IMR-90 (cell line): ENCODE results near the gene TUBGCP6. TPM values are rescaled to one million over a fixed set of nuclear protein-coding genes. Genes with fewer than 3 reads are reported as not detected.

ENCODE experiments used
- ATAC-seq: fragments of 200-7000 bp; cut with Tn5 transposase; 2 replicates; pipeline ENCODE4 v1.9.1; 2020; ENCODE audit warnings: low read depth, mild to moderate bottlenecking, moderate library complexity
- BruUV-seq: library from RNA; stranded (reverse); fragments of 400-500 nt; replicated peaks from 2 replicates; lab custom pipeline; 2021; lab: Mats Ljungman, UMichigan
- CTCF ChIA-PET: fragments of 300-600 bp; formaldehyde crosslinking; extraction: SDS; loops from one replicate; lab custom pipeline; 2021; ENCODE audit warnings: antibody characterized with exemption; lab: Yijun Ruan, JAX
- POLR2A ChIA-PET: fragments of 300-600 bp; sonication (Branson Sonifier 250); formaldehyde crosslinking; loops from one replicate; lab custom pipeline; 2022; ENCODE audit warnings: antibody characterized with exemption; ENCODE audit not compliant: unreplicated experiment; lab: Charles Lee
- DNase-seq: peaks from one replicate; pipeline ENCODE4 v3.0.0; 2013
- H2AFZ ChIP-seq: replicated peaks from 2 replicates; pipeline ENCODE3; 2013; ENCODE audit warnings: low read length, mild to moderate bottlenecking; ENCODE audit not compliant: poor library complexity
- H2AK5ac ChIP-seq: 2 replicates; pipeline ENCODE4 v1.6.1; 2013; ENCODE audit warnings: low read depth, low read length, inconsistent platforms
- H2AK9ac ChIP-seq: replicated peaks from 2 replicates; pipeline ENCODE3; 2013; ENCODE audit warnings: mild to moderate bottlenecking, low read depth, low read length, moderate library complexity; ENCODE audit not compliant: poor library complexity
- H2BK120ac ChIP-seq: 2 replicates; pipeline ENCODE4 v1.6.1; 2013; ENCODE audit warnings: low read depth, low read length, inconsistent platforms
- H2BK15ac ChIP-seq: 3 replicates; pipeline ENCODE4 v1.6.1; 2013; ENCODE audit warnings: low read depth, low read length, inconsistent platforms
- H2BK20ac ChIP-seq: 2 replicates; pipeline ENCODE4 v1.6.1; 2013; ENCODE audit warnings: low read depth, mild to moderate bottlenecking, inconsistent platforms, low read length, moderate library complexity
- H2BK5ac ChIP-seq: 2 replicates; pipeline ENCODE4 v1.6.1; 2013; ENCODE audit warnings: mild to moderate bottlenecking, low read depth, low read length, inconsistent platforms; ENCODE audit not compliant: poor library complexity, severe bottlenecking
- H3K14ac ChIP-seq: replicated peaks from 2 replicates; pipeline ENCODE4 v1.6.1; 2013; ENCODE audit warnings: low read depth, low read length, inconsistent platforms
- H3K18ac ChIP-seq: 2 replicates; pipeline ENCODE4 v1.6.1; 2013; ENCODE audit warnings: low read depth, low read length, control low read depth
- H3K23ac ChIP-seq: 2 replicates; pipeline ENCODE4 v1.6.1; 2013; ENCODE audit warnings: low read depth, low read length, inconsistent platforms
- H3K27ac ChIP-seq: 2 replicates; pipeline ENCODE4 v1.5.1; 2013; ENCODE audit warnings: mild to moderate bottlenecking, control low read depth, low read length; ENCODE audit not compliant: insufficient read depth
- H3K27me3 ChIP-seq: 2 replicates; pipeline ENCODE4 v1.6.1; 2013; ENCODE audit warnings: low read length; ENCODE audit not compliant: control insufficient read depth, insufficient read depth
- H3K36me3 ChIP-seq: 2 replicates; pipeline ENCODE4 v1.6.1; 2013; ENCODE audit warnings: low read length, mixed read lengths; ENCODE audit not compliant: control insufficient read depth, insufficient read depth
- H3K4ac ChIP-seq: 2 replicates; pipeline ENCODE4 v1.6.1; 2013; ENCODE audit warnings: low read depth, low read length, inconsistent platforms
- H3K4me1 ChIP-seq: 2 replicates; pipeline ENCODE4 v1.6.1; 2013; ENCODE audit warnings: low read length, mixed read lengths; ENCODE audit not compliant: control insufficient read depth, insufficient read depth
- H3K4me2 ChIP-seq: 2 replicates; pipeline ENCODE4 v1.6.1; 2013; ENCODE audit warnings: low read depth, mild to moderate bottlenecking, control low read depth, low read length, moderate library complexity
- H3K4me3 ChIP-seq: 2 replicates; pipeline ENCODE4 v1.5.1; 2013; ENCODE audit warnings: low read depth, mild to moderate bottlenecking, control low read depth, low read length, moderate library complexity; ENCODE audit not compliant: insufficient read depth
- H3K56ac ChIP-seq: 2 replicates; pipeline ENCODE4 v1.6.1; 2013; ENCODE audit warnings: low read length, inconsistent platforms; ENCODE audit not compliant: insufficient read depth; ENCODE audit errors: extremely low read depth
- H3K79me1 ChIP-seq, 2 experiments: 2 replicates each; pipeline ENCODE4 v1.6.1; 2013; ENCODE audit warnings: low read length in 2 of 2, inconsistent platforms in 1 of 2, low read depth in 1 of 2
- H3K9ac ChIP-seq: 2 replicates; pipeline ENCODE4 v1.6.1; 2013; ENCODE audit warnings: low read depth, low read length, control low read depth
- H3K9me1 ChIP-seq: 2 replicates; pipeline ENCODE4 v1.6.1; 2013; ENCODE audit warnings: low read length, inconsistent platforms; ENCODE audit not compliant: insufficient read depth
- H3K9me3 ChIP-seq: 2 replicates; pipeline ENCODE4 v1.6.1; 2013; ENCODE audit warnings: low read length; ENCODE audit not compliant: control insufficient read depth, insufficient read depth
- H4K20me1 ChIP-seq: 2 replicates; pipeline ENCODE4 v1.6.1; 2013; ENCODE audit warnings: low read length, inconsistent platforms; ENCODE audit not compliant: insufficient read depth
- H4K5ac ChIP-seq: 2 replicates; pipeline ENCODE4 v1.6.1; 2013; ENCODE audit warnings: mild to moderate bottlenecking, low read depth, low read length, control low read depth
- H4K8ac ChIP-seq, 2 experiments: 2 replicates each; pipeline ENCODE4 v1.6.1; 2013; ENCODE audit warnings: low read depth in 2 of 2, low read length in 2 of 2, control low read depth in 1 of 2, inconsistent platforms in 1 of 2
- H4K91ac ChIP-seq: 2 replicates; pipeline ENCODE4 v1.6.1; 2013; ENCODE audit warnings: low read depth, low read length, inconsistent platforms; ENCODE audit not compliant: insufficient read depth
- CHD1 ChIP-seq: IDR thresholded peaks from 2 replicates; pipeline ENCODE4 v1.6.1; 2012; ENCODE audit warnings: low read depth, low read length, improper control_type of control experiment
- RAD21 ChIP-seq: IDR thresholded peaks from 2 replicates; pipeline ENCODE4 v1.6.1; 2012; ENCODE audit warnings: low read length, improper control_type of control experiment
- RFX5 ChIP-seq: IDR thresholded peaks from 2 replicates; pipeline ENCODE4 v1.8.0; 2012; ENCODE audit warnings: low read depth, mild to moderate bottlenecking, low read length, moderate library complexity
- WGBS, 2 experiments: methylation state at CpG; one replicate each; pipeline versions ENCODE4 v1.1.5 to v1.1.7; 2013; ENCODE audit warnings: missing lambda C conversion rate in 2 of 2; ENCODE audit not compliant: insufficient read length in 1 of 2; ENCODE audit errors: extremely low coverage in 2 of 2; 5-methylcytosine and 5-hydroxymethylcytosine counted together
- dilution Hi-C: fragments of 300-500 bp; cut with HindIII; formaldehyde crosslinking; loops from one replicate; pipeline ENCODE4 v1.14.3; 2018; ENCODE audit warnings: low sequenced_read_pairs; ENCODE audit not compliant: unreplicated experiment
- in situ Hi-C: fragments of 300-500 bp; cut with MboI; formaldehyde crosslinking; loops from 3 replicates; pipeline ENCODE4 v1.14.3; 2019; ENCODE audit warnings: low sequenced_read_pairs, inconsistent platforms, mixed read lengths
- intact Hi-C: fragments of 100-400 bp; cut with micrococcal nuclease; formaldehyde crosslinking; loops from 2 replicates; pipeline ENCODE4 v1.10.0; 2022
- polyA plus RNA-seq, 3 experiments: library from polyadenylated mRNA; depleted of rRNA; stranded (reverse); fragments of >200 nt; gene quantifications; 2 replicates each; pipeline ENCODE4 v1.2.3, GENCODE V29; 2012; ENCODE audit warnings: low replicate concordance in 1 of 3
- total RNA-seq: library from RNA; depleted of rRNA; stranded (reverse); fragments of >200 nt; gene quantifications from 2 replicates; pipeline ENCODE4 v1.2.3, GENCODE V29; 2012

Gene TUBGCP6
- total and polyA plus RNA-seq, 2 of the 4 experiments (the other 2 are of a cell fraction), result 10.8 to 28.6 TPM

DNA sequence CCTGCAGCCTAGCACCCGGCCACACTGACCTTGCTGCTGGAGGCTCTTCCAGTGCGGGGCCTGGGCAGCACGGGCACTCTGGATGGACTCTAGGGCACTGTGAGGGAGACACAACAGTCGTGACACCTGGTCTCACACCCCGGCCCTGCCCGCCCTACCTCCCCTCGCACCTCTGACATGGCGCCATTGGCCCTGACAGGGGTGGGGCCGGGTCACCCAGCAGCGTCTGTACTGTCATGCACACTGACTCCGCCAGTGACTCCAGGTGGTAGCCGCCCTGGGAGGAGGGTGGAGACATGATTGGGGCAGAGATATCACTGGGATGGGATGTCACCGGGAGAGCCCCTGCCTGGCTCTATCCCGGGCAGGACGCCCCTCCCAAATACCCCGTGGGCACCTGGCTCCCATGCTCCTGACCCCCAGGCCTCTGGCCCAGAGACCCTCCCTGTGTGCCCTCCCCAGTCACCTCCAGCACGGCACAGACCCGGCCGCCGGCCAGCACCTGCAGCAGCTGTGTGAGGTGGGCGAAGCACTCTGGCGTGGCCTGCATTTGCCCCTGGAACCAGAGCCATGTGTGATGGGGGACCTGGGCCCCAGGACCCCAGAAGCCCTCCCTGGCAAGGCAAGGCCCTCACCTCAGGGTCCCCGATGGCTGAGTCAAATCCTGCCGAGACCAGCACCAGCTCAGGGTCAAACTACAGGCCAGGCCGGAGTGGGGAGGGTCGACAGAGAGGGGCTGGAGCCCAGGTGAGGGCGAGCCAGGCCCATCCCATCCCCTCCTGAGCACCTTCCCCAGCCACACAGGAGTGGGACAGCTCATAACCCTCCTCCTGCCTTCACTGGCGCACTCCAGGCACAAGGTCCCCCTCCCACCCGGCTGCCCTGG is 3.6 kb upstream of the TUBGCP6 start (continued):
- no peak for TF ChIP-seq CHD1

DNA sequence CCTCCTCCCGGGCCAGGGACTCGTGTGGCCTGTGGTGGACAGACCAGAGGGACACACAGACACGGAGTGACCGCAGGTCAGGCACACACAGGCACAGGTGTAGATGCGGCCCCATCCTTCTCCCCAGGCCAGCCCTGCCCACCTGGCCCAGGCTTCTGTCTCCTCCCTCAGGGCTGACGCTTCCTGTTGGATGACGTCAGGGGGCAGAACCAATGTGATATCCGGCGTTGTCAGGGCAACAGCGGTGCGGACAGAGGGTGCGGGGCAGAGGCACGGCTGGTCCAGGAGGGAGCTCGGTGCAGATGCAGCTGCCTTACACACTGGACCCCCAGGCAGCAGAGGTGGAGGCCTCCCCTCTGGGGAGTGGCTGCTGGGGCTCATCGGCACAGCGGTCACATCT is 2.9 kb upstream of the TUBGCP6 start:
- intact Hi-C loops (no loop called here), in situ Hi-C loops (no loop called here)

More for the DNA sequence above, 2.9 kb upstream of the TUBGCP6 start:
- H2AFZ ChIP-seq, result peak overlapping the region; percentile 76
- WGBS, 2 experiments, result 54% methylated on average over 13 of the region's 16 CpGs; no CpG with 5 or more reads in 1 of the 2 experiments
- H2BK15ac ChIP-seq, result no peak overlapping the region
- H4K20me1 ChIP-seq, result peaks cover 32% of the 10 kb centered on the region
- no peak overlapping the region for H3K23ac ChIP-seq
- DNase-seq (peak; percentile 61), ATAC-seq (no peak)
- no TSS peak for BruUV-seq
- 0 out of 2 replicates have a peak, but pooled peaks cover 3% of the 10 kb centered on the region for H3K9me1 ChIP-seq
- H3K36me3 ChIP-seq, result peaks cover 21% of the 10 kb centered on the region
- H3K14ac ChIP-seq, result no peak overlapping the region
- no peak overlapping the region for H3K27ac ChIP-seq
- H3K4me1 ChIP-seq, result peaks cover 16% of the 10 kb centered on the region
- no peak overlapping the region for H3K18ac ChIP-seq
- POLR2A ChIA-PET, result no interaction called here
- dilution Hi-C loops, result no loop called here
- H3K56ac ChIP-seq, result no peak overlapping the region
- no peak overlapping the region for H2BK5ac ChIP-seq
- H3K4me2 ChIP-seq, result no peak overlapping the region
- no peak overlapping the region for H3K4me3 ChIP-seq
- no peak overlapping the region for H4K5ac ChIP-seq
- H2AK5ac ChIP-seq, result no peak overlapping the region
- CTCF ChIA-PET, result no interaction called here
- no peak overlapping the region for H4K91ac ChIP-seq
- peak overlapping the region; percentile 58 for H2AK9ac ChIP-seq
- no peaks in the 10 kb centered on the region for H3K27me3 ChIP-seq
- no peak overlapping the region for H3K4ac ChIP-seq
- H3K9me3 ChIP-seq, result no peaks in the 10 kb centered on the region
- H3K79me1 ChIP-seq, result peaks cover 9 to 53% of the 10 kb centered on the region in 2 experiments; a peak in 3 of 4 replicates
- no peak overlapping the region for H3K9ac ChIP-seq
- no peak overlapping the region for H2BK20ac ChIP-seq
- no peak overlapping the region for H2BK120ac ChIP-seq
- TF ChIP-seq RFX5 (no peak), RAD21 (no peak)
- peak overlapping the region in 1 of 2 experiments; percentile 0; a peak in 1 of 4 replicates for H4K8ac ChIP-seq
